Activated naive CD4-positive, alpha-beta T cell treated with anti-CD3 and anti-CD28 coated beads, Interleukin-2, amount 50 U/mL, for 16 hours (primary cell): ENCODE measurements around the gene PCP4.

Source experiments
- DNase-seq: peaks from one replicate; pipeline ENCODE4 v3.0.0-alpha.2; 2020

The PCP4 gene

GRCh38 chr21:39924577-39925308 lies 57.5 kb downstream of the PCP4 start:
- no peak for DNase-seq

DNA sequence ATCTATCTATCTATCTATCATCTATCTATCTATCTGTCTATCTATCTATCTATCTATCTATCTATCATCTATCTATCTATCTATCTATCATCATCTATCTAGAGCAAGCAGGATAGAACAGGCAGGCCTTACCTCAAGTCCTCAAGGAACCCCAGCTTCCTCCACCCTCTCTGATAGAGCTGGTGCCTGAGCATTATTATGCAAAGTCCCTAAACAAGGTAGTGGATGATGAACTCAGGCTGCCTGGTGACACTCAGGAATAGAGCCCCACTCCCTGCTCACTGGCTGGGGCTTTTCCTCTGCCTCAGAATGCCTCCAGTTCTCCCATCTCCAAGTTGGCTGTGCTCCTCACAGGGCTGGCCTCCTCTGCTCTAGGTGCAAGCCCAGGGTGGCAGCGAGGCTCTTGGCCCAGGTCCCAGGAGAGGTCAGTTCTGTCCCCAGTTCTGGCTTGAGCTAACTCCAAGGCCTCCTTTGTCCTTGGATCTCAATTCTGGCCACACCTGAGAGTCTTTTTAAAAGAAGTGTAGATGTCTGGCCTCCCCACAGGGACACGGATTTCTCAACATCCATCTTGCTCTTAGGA lies 60.2 kb downstream of the PCP4 start:
- no peak for DNase-seq

- no peak for DNase-seq
These were observed 65.1 kb downstream of the PCP4 start for GRCh38 chr21:39932335-39932734.

GRCh38 chr21:39934895-39935294 lies 67.7 kb downstream of the PCP4 start:
- DNase-seq: no peak

DNA sequence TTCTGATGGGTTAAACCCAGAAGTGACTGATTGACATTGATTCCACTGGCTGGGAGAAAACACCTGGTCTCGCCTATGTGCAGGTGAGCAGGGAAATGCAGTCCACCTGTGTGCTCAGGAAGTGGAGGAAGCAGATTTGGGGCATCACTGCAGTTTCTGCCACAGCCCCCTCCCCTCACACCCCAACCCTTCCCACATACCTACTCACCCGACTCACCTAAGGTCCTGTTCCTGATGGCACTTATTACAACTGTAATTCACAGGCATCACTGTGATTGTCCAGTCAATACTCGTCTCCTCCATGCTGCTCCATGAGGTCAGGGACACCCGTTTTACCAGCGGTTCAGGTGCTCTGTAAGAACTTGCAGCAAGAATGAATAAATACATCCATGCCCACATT lies 68.5 kb downstream of the PCP4 start:
- no peak for DNase-seq

DNA sequence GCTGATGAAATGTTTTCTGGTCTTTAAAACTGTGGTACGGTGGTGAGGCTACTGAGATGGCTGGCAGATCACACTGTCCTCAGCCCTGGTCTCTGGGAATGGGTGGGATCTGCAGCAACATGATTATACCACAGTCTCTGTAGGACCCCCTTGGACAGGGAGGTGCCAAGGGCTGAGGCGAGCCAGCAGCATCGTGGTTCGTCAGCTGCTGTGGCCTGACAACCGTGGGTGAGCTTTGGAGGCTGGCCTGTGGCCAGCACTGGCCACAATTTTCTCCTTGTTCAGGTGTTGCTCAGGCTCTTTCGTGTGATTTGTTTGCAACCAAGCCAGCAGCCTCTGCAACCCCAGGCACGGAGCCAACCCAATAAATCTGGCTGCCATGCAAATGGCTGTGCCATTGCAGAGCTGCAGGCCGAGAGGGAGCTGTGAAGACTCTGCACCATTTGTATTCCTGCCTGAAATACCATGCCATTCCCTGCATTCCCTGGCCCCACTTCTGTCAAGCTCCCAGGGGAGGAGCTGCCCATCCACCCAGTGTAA lies 70.9 kb downstream of the PCP4 start:
- DNase-seq: no peak

DNA sequence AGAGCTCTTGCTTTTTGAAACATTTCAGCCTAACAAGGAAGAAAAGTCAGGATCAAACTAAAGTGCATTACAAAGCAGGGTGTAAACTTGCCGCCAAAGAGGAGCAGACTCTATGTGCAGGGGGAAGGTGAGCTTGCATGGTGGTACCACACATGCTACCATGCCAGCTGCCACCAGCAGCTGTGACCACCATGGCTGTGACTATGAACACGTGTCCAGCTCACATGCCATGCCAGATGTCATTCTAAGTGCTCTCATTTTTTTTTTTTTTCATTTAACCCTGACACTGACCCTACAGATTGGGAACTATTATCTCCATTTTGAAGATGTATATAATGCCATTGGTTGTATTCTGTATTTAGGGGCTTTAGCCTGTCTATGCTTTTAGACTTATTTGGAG lies 79.0 kb downstream of the PCP4 start:
- no peak for DNase-seq

DNA sequence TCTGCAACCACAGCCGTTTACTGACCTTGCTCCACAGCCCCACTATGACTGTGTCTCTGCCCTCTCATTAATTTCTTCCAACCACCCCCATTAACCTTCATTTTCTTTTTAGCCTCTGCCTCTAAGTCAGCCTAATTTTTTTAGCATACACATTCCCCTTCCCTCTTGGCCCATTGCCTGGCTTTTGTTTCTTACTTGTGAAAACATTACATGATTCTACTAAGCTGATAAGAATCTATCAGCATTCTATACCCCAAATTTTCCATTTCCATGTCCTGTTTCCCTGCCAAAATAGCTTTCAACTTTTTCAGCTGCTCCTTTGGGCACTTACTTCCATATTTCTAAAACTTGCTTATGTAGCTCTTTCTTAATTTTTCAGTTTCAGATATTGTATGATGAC lies 79.8 kb downstream of the PCP4 start:
- no peak for DNase-seq

- no peak for DNase-seq
These were observed 84.2 kb downstream of the PCP4 start for GRCh38 chr21:39951183-39952101.

- DNase-seq: no peak
These were observed 85.0 kb downstream of the PCP4 start for GRCh38 chr21:39952265-39952664.

DNA sequence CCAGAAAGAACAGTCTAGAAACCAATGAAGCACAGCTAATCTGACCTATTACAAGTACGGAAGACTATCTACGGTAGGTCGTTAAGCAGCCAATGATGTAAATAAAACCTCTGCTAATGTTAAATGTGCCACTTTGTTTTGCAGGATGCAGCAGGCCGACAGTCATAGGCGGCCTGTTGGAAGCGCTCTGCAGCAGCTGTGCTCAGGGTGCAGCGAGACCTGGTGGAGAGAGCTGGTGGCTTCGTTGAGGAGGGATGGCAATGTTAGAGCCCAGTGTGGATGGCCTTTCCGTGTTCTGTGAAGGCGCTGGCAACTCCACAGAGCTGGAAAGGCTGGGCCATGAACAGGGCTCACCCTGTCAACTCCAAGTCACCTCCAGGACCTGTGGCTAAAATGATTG lies 87.3 kb downstream of the PCP4 start:
- no peak for DNase-seq

- no peak for DNase-seq
These were observed 88.1 kb downstream of the PCP4 start for GRCh38 chr21:39955326-39955725.

GRCh38 chr21:39956586-39956985 lies 89.3 kb downstream of the PCP4 start:
- no peak for DNase-seq

- no peak for DNase-seq
These were observed 91.5 kb downstream of the PCP4 start for GRCh38 chr21:39958731-39959130.

GRCh38 chr21:39961251-39961650 lies 94.0 kb downstream of the PCP4 start:
- DNase-seq: no peak

- no peak for DNase-seq
These were observed 97.8 kb downstream of the PCP4 start for GRCh38 chr21:39965026-39965425.

DNA sequence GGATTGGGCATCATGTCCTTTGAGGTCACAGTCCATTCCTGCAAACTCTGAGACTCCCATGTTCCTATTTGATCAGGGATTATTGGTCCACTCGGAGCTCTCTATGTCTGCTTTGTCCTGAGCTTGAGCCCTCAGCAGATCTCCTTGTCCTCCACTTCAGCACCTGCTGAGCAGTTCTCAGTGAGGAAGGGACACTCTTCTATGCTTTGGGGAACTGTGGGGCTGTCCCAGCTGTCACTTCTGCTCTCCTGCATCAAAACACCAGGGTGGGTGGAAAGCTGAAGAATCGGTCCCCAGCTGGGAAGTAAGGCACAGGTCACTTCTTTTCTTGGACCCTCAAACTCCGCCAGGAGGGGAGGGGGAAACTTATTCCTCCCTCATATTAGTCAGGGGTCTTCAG lies 99.5 kb downstream of the PCP4 start:
- DNase-seq: no peak

- DNase-seq: no peak
These were observed 100.8 kb downstream of the PCP4 start for GRCh38 chr21:39968010-39968409.

DNA sequence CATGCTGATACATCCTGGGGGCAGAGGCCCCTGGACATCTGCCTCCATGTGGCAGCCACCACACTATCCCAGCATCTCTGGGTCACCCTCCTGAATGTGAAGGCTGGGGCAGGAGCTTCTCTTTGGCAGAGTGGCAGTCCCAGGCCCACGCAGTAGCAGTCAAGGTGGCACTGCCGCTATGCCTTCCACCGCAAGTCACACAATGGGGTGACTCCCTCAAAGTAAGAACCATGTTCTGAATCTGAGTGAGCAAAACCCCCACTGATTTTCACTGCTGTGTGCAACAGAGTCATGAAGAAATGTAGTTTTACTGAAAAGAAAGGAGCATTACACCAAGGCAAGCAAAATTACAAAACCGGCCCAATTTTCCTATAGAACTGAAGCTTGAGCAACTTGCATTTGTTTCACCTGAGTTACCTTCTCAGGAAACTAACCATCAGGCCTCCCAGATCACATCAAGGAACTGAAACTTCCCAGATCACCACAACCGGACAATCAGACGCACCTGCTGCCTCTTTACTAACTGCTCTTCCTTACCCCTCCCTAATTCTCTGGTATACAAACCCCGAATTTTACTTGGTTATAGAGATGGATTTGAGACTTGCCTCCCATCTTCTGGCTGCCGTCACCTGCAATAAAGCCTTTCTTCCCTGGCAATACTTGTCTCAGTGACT lies 102.6 kb downstream of the PCP4 start:
- no peak for DNase-seq

GRCh38 chr21:39971956-39972355 lies 104.7 kb downstream of the PCP4 start:
- no peak for DNase-seq

DNA sequence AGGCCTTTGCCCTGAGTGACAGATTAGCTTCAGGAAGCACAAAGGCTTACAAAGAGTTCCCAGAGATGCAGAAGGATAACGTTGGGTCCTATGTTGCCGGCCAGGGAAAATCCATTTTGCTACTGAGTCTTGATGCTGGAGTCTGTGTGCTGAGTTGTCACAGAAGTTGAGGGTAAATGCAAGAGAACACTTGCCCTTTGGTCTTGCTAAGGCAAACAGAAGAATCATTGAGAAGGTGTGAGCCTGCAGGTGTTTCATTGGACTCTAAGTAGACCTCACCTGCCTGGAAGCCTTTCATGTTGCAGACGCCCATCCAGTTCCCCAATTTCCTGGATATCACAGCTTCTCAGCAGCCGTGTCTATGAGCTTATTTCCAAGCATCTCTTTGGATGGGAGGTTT lies 105.2 kb downstream of the PCP4 start:
- no peak for DNase-seq

- no peak for DNase-seq
These were observed 105.9 kb downstream of the PCP4 start for GRCh38 chr21:39972976-39973770.
